Measurements from ENCODE around the gene DLK1.

GRCh38 chr14:100709289-100710284, 17.1 kb upstream of the DLK1 start:
- TF ChIP-seq CTCF (IDR thresholded peaks at IDR 0.05) (peak in 11 of 12 donors; percentile 16 to 80 (median 40)), POLR2A (IDR thresholded peaks at IDR 0.05) (no peak)

All from heart left ventricle (tissue), 13 donors.